ENCODE measurements around the gene PITX2. TPM values are rescaled to one million over a fixed set of nuclear protein-coding genes. Genes with fewer than 3 reads are reported as not detected.

The PITX2 gene
- total and polyA plus RNA-seq, 2 of the 8 experiments (the other 6 are each of a cell fraction or from before 2014, with no cell fraction given) = 0.09 to 0.67 TPM

- no peak overlapping the region for H2BK20ac ChIP-seq (ENCODE audit: low read length)
- H3K4me3 ChIP-seq (ENCODE audit: extremely low read depth in 1 of 4, insufficient read depth in 2 of 4, low read depth in 3 of 4, low read length in 4 of 4) = no peak overlapping the region
- H2AFZ ChIP-seq (ENCODE audit: low read length) = no peak overlapping the region
- H3K14ac ChIP-seq (ENCODE audit: insufficient read length) = no peak overlapping the region
- no peak overlapping the region for H2AK5ac ChIP-seq (ENCODE audit: low read depth, low read length)
- H3K18ac ChIP-seq (ENCODE audit: extremely low read depth, low read length) = no peak overlapping the region
- no peak overlapping the region for H2BK12ac ChIP-seq (ENCODE audit: low read depth, low read length)
- no peak overlapping the region for H2BK120ac ChIP-seq (replicated peaks; ENCODE audit: low read depth, low read length)
- no peak overlapping the region for H4K8ac ChIP-seq (ENCODE audit: extremely low read depth, insufficient read depth, low read length)
- no peaks in the 10 kb centered on the region for H3K4me1 ChIP-seq (replicated peaks in 1 of 4; ENCODE audit: control insufficient read depth in 3 of 4, insufficient read depth in 4 of 4, low read length in 3 of 4)
- DNase-seq (ENCODE audit: low read depth in 1 of 2, low spot score in 2 of 2) = no peak
- H3K27me3 ChIP-seq (replicated peaks in 1 of 4; ENCODE audit: control insufficient read depth in 3 of 4, extremely low read depth in 1 of 4, insufficient read depth in 3 of 4, low read length in 3 of 4) = no peaks in the 10 kb centered on the region
- no peak overlapping the region for H3K4me2 ChIP-seq (ENCODE audit: insufficient read depth in 1 of 2, low read depth in 2 of 2, low read length in 2 of 2)
- H3K79me2 ChIP-seq (ENCODE audit: control insufficient read depth in 1 of 2, insufficient read depth in 2 of 2, low read length in 2 of 2) = no peaks in the 10 kb centered on the region
- no peaks in the 10 kb centered on the region for H3K36me3 ChIP-seq (ENCODE audit: control insufficient read depth in 2 of 4, insufficient read depth in 4 of 4, low read length in 3 of 4)
- no peak overlapping the region for H3K56ac ChIP-seq (replicated peaks; ENCODE audit: insufficient read length, low read depth, low read length)
- H3K27ac ChIP-seq (ENCODE audit: low read depth, low read length) = no peak overlapping the region
- no peak overlapping the region for H2BK15ac ChIP-seq (ENCODE audit: low read length)
- TF ChIP-seq JUND (IDR thresholded peaks at IDR 0.05; ENCODE audit: low read length) = no peak
- no peak for TF ChIP-seq EZH2 (IDR thresholded peaks at IDR 0.05; ENCODE audit: low read depth, low read length, severe bottlenecking)
- TF ChIP-seq CREB1 (IDR thresholded peaks at IDR 0.05) = no peak
- TF ChIP-seq POLR2AphosphoS5 (IDR thresholded peaks at IDR 0.05; ENCODE audit: low read depth, low read length) = no peak
- no peaks in the 10 kb centered on the region for H3K9me3 ChIP-seq (ENCODE audit: insufficient read depth in 2 of 2, low read depth in 1 of 2, low read length in 1 of 2)
- H3K23me2 ChIP-seq (ENCODE audit: low read depth, low read length) = no peaks in the 10 kb centered on the region
- WGBS, 2 experiments (ENCODE audit: extremely low coverage in 1 of 2, insufficient coverage in 1 of 2, insufficient read length in 1 of 2, insufficient replicate concordance in 2 of 2, low coverage in 1 of 2, low lambda C conversion rate in 2 of 2, missing lambda C conversion rate in 1 of 2) = 94% methylated on average over 2 of the region's 2 CpGs; no CpG with 5 or more reads in 1 of the 2 experiments
- H3K4ac ChIP-seq (replicated peaks; ENCODE audit: insufficient read length, low read depth, low read length) = no peak overlapping the region
- H3K9ac ChIP-seq (replicated peaks in 1 of 4; ENCODE audit: extremely low read depth in 1 of 4, low read depth in 3 of 4, low read length in 3 of 4) = no peak overlapping the region
- no peaks in the 10 kb centered on the region for H3K79me1 ChIP-seq (ENCODE audit: low read depth, low read length)
- no peak overlapping the region for H4K91ac ChIP-seq (replicated peaks; ENCODE audit: insufficient read length, low read length)
- CTCF ChIA-PET (ENCODE audit: partially characterized antibody) = interaction anchor here (0.5 to 1.7 kb wide), 3 partner anchors 10 to 707 kb away, joined by 3 to 8 read pairs (median 3); no protein-coding TSS in a partner anchor
- POLR2A ChIA-PET (ENCODE audit: partially characterized antibody) = no interaction called here
- no peak for FAIRE-seq
- no peak overlapping the region for H4K5ac ChIP-seq (ENCODE audit: insufficient read length, low read depth, low read length)
- H4K20me1 ChIP-seq (replicated peaks in 1 of 2; ENCODE audit: control insufficient read depth in 1 of 2, insufficient read depth in 2 of 2, low read length in 2 of 2) = no peaks in the 10 kb centered on the region
- no peak overlapping the region for H2BK5ac ChIP-seq (ENCODE audit: low read depth, low read length)
- no peak overlapping the region for H3K23ac ChIP-seq (ENCODE audit: insufficient read length)
Measured at GRCh38 chr4:110596431-110596830, 26.4 kb downstream of the PITX2 start.
